Cardiac fibroblast (primary cell): ENCODE measurements around the gene ZNF81.
"Not testable (repeated sequence)": the region's sequence is repeated elsewhere in the genome, so short reads cannot be mapped to it uniquely, and the experiment has no call there.

Source experiments
- DNase-seq, 2 donors: peaks; one replicate each; pipeline versions ENCODE4 v3.0.0 to v3.0.0-alpha.2; 2010; ENCODE audit warnings: low read depth in 2 of 2
- H3K4me3 ChIP-seq, 2 donors: replicated peaks in 1 of 2; 1 replicate in 1 of 2; 2 replicates in 1 of 2; pipeline ENCODE4 v1.5.1; 2011; ENCODE audit warnings: low read depth in 2 of 2, low read length in 2 of 2, mild to moderate bottlenecking in 2 of 2, moderate library complexity in 1 of 2
- CTCF ChIP-seq: IDR thresholded peaks from one replicate; pipeline ENCODE4 v1.5.1; 2011; ENCODE audit warnings: low read depth, mild to moderate bottlenecking, low read length, inconsistent platforms

Gene ZNF81

GRCh38 chrX:47933946-47934345, 97.2 kb downstream of the ZNF81 start:
- DNase-seq: peak in 1 of 2 donors; percentile 17
- no peak for TF ChIP-seq CTCF
- no peak overlapping the region for H3K4me3 ChIP-seq

- no peak for TF ChIP-seq CTCF
- peak in 1 of 2 donors; percentile 15 for DNase-seq
- H3K4me3 ChIP-seq: no peak overlapping the region
Measured at GRCh38 chrX:47936224-47936939, 99.7 kb downstream of the ZNF81 start.

DNA sequence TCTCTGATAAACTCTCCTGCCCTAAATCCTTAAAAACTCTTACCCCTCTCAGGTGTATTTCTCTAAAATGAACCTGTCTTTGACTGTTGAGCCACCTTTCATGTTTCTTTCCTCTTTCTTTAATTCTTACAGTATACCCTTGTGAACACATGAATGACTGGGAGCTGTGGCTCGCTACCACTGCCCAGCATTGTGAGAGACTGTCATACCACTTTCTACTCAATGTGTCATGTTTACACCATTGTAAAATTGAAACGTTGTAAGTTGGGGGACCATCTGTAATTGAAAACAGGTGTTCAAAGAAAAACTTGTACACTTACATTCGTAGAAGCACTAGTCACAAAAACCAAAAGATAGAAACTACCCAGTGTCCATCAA, 100.2 kb downstream of the ZNF81 start:
- DNase-seq: no peak
- no peak for TF ChIP-seq CTCF
- no peak overlapping the region for H3K4me3 ChIP-seq

GRCh38 chrX:47940448-47940847, 103.7 kb downstream of the ZNF81 start:
- H3K4me3 ChIP-seq: no peak overlapping the region
- DNase-seq: no peak
- no peak for TF ChIP-seq CTCF

- H3K4me3 ChIP-seq: no peak overlapping the region
- no peak for TF ChIP-seq CTCF
- no peak for DNase-seq
Measured at GRCh38 chrX:47941423-47941822, 104.7 kb downstream of the ZNF81 start.

GRCh38 chrX:47955295-47955694, 118.6 kb downstream of the ZNF81 start:
- not testable (repeated sequence) for DNase-seq, H3K4me3 ChIP-seq

DNA sequence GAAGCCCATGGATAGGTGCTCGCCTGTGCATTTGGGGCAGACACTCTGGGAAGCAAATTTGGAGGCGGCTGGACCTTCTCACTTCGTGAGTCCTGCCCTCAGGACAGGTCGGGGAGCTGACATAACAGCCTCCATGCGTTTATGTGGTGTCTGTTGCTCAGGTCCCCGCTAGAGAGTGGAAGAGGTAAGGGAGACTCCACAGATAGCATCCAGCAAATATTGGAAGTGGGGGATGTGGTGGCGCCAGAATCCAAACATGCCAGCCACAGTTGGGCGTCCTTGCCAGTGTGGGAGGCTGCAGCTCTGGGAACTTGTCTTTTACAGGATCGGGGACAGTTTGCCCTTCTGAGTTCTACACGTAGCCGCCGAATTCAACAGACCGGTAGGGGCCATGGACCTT, 119.3 kb downstream of the ZNF81 start:
- H3K4me3 ChIP-seq: no peak overlapping the region
- no peak for DNase-seq
- no peak for TF ChIP-seq CTCF

DNA sequence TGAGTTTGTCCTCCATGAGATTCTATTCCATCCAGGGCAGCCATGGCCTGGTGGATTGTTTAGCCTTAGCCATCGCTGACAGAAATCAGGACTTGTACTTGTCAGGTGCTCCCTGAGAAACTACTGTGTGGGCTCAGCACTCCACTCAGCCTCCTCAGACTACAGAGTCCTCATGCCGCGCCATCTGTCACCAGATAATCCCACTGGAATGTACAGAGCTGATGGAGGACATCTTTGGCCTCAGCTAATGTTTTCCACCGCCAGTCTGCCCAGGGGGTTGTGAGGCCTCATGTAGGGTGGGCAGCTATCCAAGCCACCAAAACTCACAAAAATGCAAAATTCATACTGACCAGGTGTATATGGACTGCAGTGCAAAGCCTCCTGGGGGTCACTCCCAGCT, 121.5 kb downstream of the ZNF81 start:
- not testable (repeated sequence) for DNase-seq, H3K4me3 ChIP-seq
